C4-2B (cell line): ENCODE data around the gene TESK2.
"Not testable (repeated sequence)": the region's sequence is repeated elsewhere in the genome, so short reads cannot be mapped to it uniquely, and the experiment has no call there.

Experiments used
- H3K27ac ChIP-seq: fragments of 450-650 bp; 2 replicates; pipeline ENCODE4 v1.5.1; 2017
- ZFX ChIP-seq: fragments of 450-650 bp; IDR thresholded peaks from 2 replicates; pipeline ENCODE4 v1.6.1; 2017
- TF ChIP-seq, protein P1 (sequence below): fragments of 450-650 bp; conservative IDR thresholded peaks from 2 replicates; pipeline ENCODE4 v1.5.1; 2017; ENCODE audit warnings: mild to moderate bottlenecking

TESK2 gene

GRCh38 chr1:45490121-45490625, 790 bp downstream of the TESK2 start:
- TF ChIP-seq, protein P1, sequence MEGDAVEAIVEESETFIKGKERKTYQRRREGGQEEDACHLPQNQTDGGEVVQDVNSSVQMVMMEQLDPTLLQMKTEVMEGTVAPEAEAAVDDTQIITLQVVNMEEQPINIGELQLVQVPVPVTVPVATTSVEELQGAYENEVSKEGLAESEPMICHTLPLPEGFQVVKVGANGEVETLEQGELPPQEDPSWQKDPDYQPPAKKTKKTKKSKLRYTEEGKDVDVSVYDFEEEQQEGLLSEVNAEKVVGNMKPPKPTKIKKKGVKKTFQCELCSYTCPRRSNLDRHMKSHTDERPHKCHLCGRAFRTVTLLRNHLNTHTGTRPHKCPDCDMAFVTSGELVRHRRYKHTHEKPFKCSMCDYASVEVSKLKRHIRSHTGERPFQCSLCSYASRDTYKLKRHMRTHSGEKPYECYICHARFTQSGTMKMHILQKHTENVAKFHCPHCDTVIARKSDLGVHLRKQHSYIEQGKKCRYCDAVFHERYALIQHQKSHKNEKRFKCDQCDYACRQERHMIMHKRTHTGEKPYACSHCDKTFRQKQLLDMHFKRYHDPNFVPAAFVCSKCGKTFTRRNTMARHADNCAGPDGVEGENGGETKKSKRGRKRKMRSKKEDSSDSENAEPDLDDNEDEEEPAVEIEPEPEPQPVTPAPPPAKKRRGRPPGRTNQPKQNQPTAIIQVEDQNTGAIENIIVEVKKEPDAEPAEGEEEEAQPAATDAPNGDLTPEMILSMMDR: no peak
- no peak for TF ChIP-seq ZFX
- peak overlapping the region; percentile 60 for H3K27ac ChIP-seq

DNA sequence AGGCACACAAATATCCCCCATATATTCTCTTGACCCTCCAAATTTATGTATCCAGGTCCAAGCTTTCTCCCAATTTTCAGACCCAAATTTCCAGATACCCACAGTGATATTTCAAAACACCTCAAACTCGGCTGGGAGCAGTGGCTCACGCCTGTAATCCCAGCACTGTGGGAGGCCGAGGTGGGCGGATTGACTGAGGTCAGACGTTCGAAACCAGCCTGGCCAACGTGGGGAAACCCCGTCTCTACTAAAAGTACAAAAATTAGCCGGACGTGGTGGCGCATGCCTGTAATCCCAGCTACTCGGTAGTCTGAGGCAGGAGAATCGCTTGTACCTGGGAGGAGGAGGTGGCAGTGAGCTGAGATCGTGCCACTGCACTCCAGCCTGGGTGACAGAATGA, 1.6 kb downstream of the TESK2 start:
- H3K27ac ChIP-seq: not testable (repeated sequence)

GRCh38 chr1:45488666-45489377, 2.1 kb downstream of the TESK2 start:
- TF ChIP-seq, protein P1: no peak
- no peak for TF ChIP-seq ZFX
- H3K27ac ChIP-seq: no peak overlapping the region

DNA sequence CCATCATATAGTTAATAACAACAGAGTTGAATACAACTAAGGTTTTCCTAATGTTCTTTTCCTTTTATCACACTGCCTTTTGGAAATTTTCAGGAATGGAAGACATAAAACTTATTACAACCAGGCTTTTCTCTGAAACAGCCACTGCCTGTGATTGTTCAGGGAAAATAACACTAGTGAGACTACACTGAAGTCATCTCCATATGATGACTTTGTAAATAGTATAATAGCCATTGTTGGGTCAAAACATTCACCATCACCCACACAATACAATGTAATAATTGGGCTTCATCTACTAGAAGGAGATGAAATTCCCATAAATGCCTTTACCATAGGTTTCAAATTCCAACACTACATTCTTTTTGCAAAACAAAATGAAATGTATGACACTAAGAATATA, 5.0 kb downstream of the TESK2 start:
- TF ChIP-seq ZFX: no peak
- TF ChIP-seq, protein P1: no peak
- no peak overlapping the region for H3K27ac ChIP-seq

DNA sequence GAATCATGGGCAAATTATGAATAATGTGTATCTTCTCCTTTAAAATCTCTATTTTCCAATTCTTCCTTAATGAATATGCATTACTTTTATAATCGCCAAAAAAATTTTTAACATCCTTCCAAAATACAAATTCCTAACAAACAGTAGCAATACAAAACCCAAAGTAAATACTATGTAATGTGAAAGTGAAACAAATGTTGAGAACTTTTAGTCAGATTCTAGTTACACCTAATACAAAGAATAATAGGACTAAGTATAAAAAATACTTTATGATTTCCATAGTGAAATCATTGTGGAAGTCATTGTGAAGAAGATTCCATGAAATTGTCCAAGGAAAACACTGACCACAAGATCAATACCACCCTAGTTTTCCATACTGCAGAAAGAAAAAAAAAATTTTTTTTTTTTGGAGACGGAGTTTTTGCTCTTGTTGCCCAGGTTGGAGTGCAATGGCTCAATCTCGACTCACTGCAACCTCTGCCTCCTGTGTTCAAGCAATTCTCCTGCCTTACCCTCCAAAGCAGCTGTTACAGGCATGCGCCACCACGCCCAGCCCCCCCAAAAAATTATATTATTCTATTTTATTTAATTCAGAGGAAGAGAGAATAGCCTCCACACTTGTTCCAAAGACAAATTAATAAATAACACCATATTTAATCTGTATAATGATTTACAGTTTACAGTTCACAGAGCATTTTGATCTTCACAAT, 11.8 kb downstream of the TESK2 start:
- no peak for TF ChIP-seq ZFX
- TF ChIP-seq, protein P1: no peak
- no peak overlapping the region for H3K27ac ChIP-seq

DNA sequence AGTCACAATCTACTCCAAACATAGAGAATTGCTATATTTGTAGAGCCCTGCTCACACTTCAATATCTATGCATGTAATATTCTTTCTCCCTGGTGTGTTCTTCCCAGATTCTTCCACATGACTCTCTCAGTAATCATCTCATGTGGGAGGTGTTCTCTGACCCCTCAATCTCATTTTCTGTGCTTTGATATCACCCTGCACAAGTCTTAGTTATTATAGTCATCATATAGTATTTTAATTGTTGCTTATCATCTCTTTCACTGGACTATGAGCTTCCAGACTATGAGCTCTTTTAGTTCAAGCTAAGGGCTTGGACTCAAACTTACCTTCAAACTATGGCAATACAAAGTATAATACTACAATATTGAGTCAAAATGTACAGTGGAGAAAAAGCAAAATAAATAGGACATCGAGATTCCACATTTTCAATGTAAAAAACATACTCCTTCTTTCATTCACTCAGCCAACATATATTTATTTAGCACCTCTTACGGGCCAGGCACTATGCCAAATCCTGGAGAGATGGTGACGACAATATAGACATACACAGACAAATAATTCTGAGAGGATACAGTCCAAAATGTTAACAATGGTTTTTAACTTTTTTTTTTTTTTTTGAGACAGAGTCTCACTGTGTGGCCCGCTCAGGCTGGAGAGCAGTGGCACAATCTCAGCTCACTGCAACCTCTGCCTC, 12.7 kb downstream of the TESK2 start:
- no peak overlapping the region for H3K27ac ChIP-seq
- TF ChIP-seq ZFX: no peak
- TF ChIP-seq, protein P1: no peak

GRCh38 chr1:45477646-45478045, 13.3 kb downstream of the TESK2 start:
- TF ChIP-seq, protein P1: no peak
- no peak for TF ChIP-seq ZFX
- H3K27ac ChIP-seq: no peak overlapping the region

DNA sequence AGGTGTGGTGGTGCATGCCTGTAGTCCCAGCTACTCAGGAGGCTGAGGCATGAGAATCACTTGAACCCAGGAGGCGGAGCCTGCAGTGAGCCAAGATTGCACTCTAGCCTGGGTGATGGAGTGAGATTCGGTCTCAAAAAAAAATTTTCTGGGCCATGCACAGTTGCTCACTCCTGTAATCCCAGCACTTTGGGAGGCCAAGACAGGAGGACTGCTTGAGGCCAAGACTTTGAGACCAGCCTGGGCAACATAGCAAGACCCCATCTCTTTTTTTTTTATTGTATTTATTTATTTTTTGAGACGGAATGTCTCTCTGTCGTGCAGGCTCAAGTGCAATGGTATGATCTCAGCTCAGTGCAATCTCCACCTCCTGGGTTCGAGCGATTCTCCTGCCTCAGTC, 16.8 kb downstream of the TESK2 start:
- H3K27ac ChIP-seq: not testable (repeated sequence)
